ENCODE data around the gene DNAJA2. TPM values are rescaled to one million over a fixed set of nuclear protein-coding genes. Genes with fewer than 3 reads are reported as not detected.

Gene DNAJA2
- total RNA-seq, 4 donors from 2014 or later, result 65.7 to 97.0 (median 72.0) TPM

GRCh38 chr16:46996391-46996790, 22.9 kb upstream of the DNAJA2 start:
- Histone ChIP-seq H3K4me3 (no peak overlapping the region), H3K9me3 (no peaks in the 10 kb centered on the region), H3K27me3 (no peaks in the 10 kb centered on the region), H3K36me3 (no peaks in the 10 kb centered on the region), H3K27ac (no peak overlapping the region), H3K4me1 (no peaks in the 10 kb centered on the region)
- WGBS, 2 donors (ENCODE audit: low coverage in 1 of 2), result 50 to 100% methylated on average over 1 of the region's 1 CpG
- no peak for TF ChIP-seq EP300 (IDR thresholded peaks at IDR 0.05)
- no peak for TF ChIP-seq POLR2A (IDR thresholded peaks at IDR 0.05)
- TF ChIP-seq POLR2AphosphoS5 (IDR thresholded peaks at IDR 0.05), result no peak
- TF ChIP-seq, protein P1, sequence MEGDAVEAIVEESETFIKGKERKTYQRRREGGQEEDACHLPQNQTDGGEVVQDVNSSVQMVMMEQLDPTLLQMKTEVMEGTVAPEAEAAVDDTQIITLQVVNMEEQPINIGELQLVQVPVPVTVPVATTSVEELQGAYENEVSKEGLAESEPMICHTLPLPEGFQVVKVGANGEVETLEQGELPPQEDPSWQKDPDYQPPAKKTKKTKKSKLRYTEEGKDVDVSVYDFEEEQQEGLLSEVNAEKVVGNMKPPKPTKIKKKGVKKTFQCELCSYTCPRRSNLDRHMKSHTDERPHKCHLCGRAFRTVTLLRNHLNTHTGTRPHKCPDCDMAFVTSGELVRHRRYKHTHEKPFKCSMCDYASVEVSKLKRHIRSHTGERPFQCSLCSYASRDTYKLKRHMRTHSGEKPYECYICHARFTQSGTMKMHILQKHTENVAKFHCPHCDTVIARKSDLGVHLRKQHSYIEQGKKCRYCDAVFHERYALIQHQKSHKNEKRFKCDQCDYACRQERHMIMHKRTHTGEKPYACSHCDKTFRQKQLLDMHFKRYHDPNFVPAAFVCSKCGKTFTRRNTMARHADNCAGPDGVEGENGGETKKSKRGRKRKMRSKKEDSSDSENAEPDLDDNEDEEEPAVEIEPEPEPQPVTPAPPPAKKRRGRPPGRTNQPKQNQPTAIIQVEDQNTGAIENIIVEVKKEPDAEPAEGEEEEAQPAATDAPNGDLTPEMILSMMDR (IDR thresholded peaks at IDR 0.05), result no peak
- no peak for ATAC-seq

- Histone ChIP-seq H3K9me3 (no peaks in the 10 kb centered on the region), H3K36me3 (no peaks in the 10 kb centered on the region), H3K27me3 (peaks cover 9% of the 10 kb centered on the region), H3K27ac (no peak overlapping the region), H3K4me3 (no peak overlapping the region), H3K4me1 (no peaks in the 10 kb centered on the region)
- TF ChIP-seq, protein P1 (IDR thresholded peaks at IDR 0.05), result no peak
- TF ChIP-seq POLR2A (IDR thresholded peaks at IDR 0.05), result no peak
- TF ChIP-seq EP300 (IDR thresholded peaks at IDR 0.05), result no peak
- TF ChIP-seq POLR2AphosphoS5 (IDR thresholded peaks at IDR 0.05), result no peak
- 80% methylated on average over 1 of the region's 16 CpGs; no CpG with 5 or more reads in 1 of the 2 donors for WGBS, 2 donors (ENCODE audit: low coverage in 1 of 2)
- ATAC-seq, result no peak
Measured at GRCh38 chr16:46991729-46992704, 18.5 kb upstream of the DNAJA2 start.

GRCh38 chr16:46986896-46987295, 13.4 kb upstream of the DNAJA2 start:
- Histone ChIP-seq H3K9me3 (no peaks in the 10 kb centered on the region), H3K27ac (no peak overlapping the region), H3K27me3 (peaks cover 9% of the 10 kb centered on the region), H3K36me3 (no peaks in the 10 kb centered on the region), H3K4me3 (no peak overlapping the region), H3K4me1 (no peaks in the 10 kb centered on the region)
- no peak for ATAC-seq
- TF ChIP-seq POLR2A (IDR thresholded peaks at IDR 0.05) (no peak), POLR2AphosphoS5 (IDR thresholded peaks at IDR 0.05) (no peak), EP300 (IDR thresholded peaks at IDR 0.05) (no peak)
- TF ChIP-seq, protein P1 (IDR thresholded peaks at IDR 0.05), result no peak
- 51 to 53% methylated on average over 3 of the region's 3 CpGs for WGBS, 2 donors (ENCODE audit: low coverage in 1 of 2)

DNA sequence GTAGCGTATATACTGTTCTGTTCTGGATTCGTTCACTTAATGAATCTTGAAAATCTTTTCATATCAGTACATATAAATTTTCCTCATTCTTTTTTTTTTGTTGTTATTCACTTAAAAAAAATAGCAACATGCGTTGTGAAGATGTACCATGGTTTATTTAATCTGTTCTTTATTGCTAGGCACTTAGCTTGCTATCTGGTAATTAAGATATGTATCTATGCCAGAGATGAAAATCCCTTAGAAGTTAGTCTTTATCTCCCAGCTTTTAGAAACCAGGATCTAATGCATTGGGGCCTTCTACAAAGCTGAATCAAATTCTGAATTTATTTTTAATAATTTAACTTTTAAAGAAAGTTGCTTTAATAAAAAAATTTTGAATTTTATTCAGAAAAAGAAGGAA, 13.0 kb upstream of the DNAJA2 start:
- WGBS, 2 donors (ENCODE audit: low coverage in 1 of 2), result 76 to 89% methylated on average over 3 of the region's 3 CpGs
- peaks cover 9% of the 10 kb centered on the region for H3K27me3 ChIP-seq
- H3K9me3 ChIP-seq, result no peaks in the 10 kb centered on the region
- H3K27ac ChIP-seq, result no peak overlapping the region
- ATAC-seq, result no peak
- no peaks in the 10 kb centered on the region for H3K36me3 ChIP-seq
- no peaks in the 10 kb centered on the region for H3K4me1 ChIP-seq
- TF ChIP-seq POLR2AphosphoS5 (IDR thresholded peaks at IDR 0.05) (no peak), POLR2A (IDR thresholded peaks at IDR 0.05) (no peak), EP300 (IDR thresholded peaks at IDR 0.05) (no peak)
- TF ChIP-seq, protein P1 (IDR thresholded peaks at IDR 0.05), result no peak
- no peak overlapping the region for H3K4me3 ChIP-seq

DNA sequence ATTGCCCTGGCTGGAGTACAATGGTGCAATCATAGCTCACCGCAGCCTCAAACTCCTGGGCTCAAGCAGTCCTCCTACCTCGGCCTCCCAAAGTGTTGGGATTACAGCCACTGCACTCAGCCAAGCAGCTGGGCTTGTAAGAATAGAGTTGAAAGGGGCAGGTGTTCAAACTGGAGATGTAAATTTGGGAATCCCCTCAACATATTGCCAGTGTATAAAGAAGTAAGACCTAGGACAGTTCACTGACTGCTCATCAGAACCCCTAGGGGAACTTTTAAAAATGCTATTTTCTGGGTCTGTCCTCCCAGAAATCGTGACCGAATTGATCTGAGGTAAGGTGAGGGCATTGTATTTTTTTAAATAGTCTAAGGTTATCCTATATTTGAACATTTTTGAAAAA, 8.9 kb upstream of the DNAJA2 start:
- no peaks in the 10 kb centered on the region for H3K4me1 ChIP-seq

More for the DNA sequence above, 8.9 kb upstream of the DNAJA2 start:
- no peak overlapping the region for H3K4me3 ChIP-seq
- H3K9me3 ChIP-seq, result no peaks in the 10 kb centered on the region
- no peak for ATAC-seq
- H3K27ac ChIP-seq, result no peak overlapping the region
- no peaks in the 10 kb centered on the region for H3K36me3 ChIP-seq
- WGBS, 2 donors (ENCODE audit: low coverage in 1 of 2), result 100% methylated on average over 2 to 3 of the region's 4 CpGs
- TF ChIP-seq, protein P1 (IDR thresholded peaks at IDR 0.05), result no peak
- TF ChIP-seq EP300 (IDR thresholded peaks at IDR 0.05), result no peak
- no peak for TF ChIP-seq POLR2AphosphoS5 (IDR thresholded peaks at IDR 0.05)
- no peak for TF ChIP-seq POLR2A (IDR thresholded peaks at IDR 0.05)
- no peaks in the 10 kb centered on the region for H3K27me3 ChIP-seq
